Globus pallidus (tissue), 1 donor: ENCODE data around the gene APLP1.
"Not testable (repeated sequence)": the region's sequence is repeated elsewhere in the genome, so short reads cannot be mapped to it uniquely, and the experiment has no call there.

ENCODE experiments used
- DNase-seq: peaks from one replicate; pipeline ENCODE4 v3.0.0-alpha.2; 2015; ENCODE audit warnings: low spot score

Gene APLP1

GRCh38 chr19:35904311-35905068 is 36.1 kb downstream of the APLP1 start:
- DNase-seq, result peak; percentile 33

GRCh38 chr19:35905178-35905727 is 36.9 kb downstream of the APLP1 start:
- DNase-seq, result no peak

GRCh38 chr19:35907377-35907745 is 39.0 kb downstream of the APLP1 start:
- no peak for DNase-seq

- DNase-seq, result no peak
These were observed 39.7 kb downstream of the APLP1 start, which contains the start of gene TYROBP for GRCh38 chr19:35908010-35908441. Gene TYROBP, minus strand, starts transcription at chr19:35908295. Its CDS starts 67 bp downstream, at chr19:35908228.

- peak; percentile 71 for DNase-seq
These were observed 40.8 kb downstream of the APLP1 start for GRCh38 chr19:35908973-35909683.

GRCh38 chr19:35909684-35910035 is 41.3 kb downstream of the APLP1 start:
- DNase-seq, result no peak

- not testable (repeated sequence) for DNase-seq
These were observed 42.0 kb downstream of the APLP1 start for GRCh38 chr19:35910355-35910754.

- DNase-seq, result no peak
These were observed 42.8 kb downstream of the APLP1 start for GRCh38 chr19:35911173-35911572.

GRCh38 chr19:35911790-35912189 is 43.4 kb downstream of the APLP1 start:
- DNase-seq, result no peak

- DNase-seq, result no peak
These were observed 45.2 kb downstream of the APLP1 start for GRCh38 chr19:35913589-35913988.

- DNase-seq, result no peak
These were observed 47.1 kb downstream of the APLP1 start for GRCh38 chr19:35915443-35915842.

GRCh38 chr19:35919306-35919705 is 50.9 kb downstream of the APLP1 start:
- DNase-seq, result no peak

GRCh38 chr19:35921012-35921411 is 52.6 kb downstream of the APLP1 start:
- no peak for DNase-seq

- DNase-seq, result no peak
These were observed 57.1 kb downstream of the APLP1 start for GRCh38 chr19:35925501-35925900.

GRCh38 chr19:35928507-35928906 is 60.1 kb downstream of the APLP1 start:
- no peak for DNase-seq
